HuH-7 (cell line): ENCODE measurements around the gene RAB27A.
"Not testable (repeated sequence)": the region's sequence is repeated elsewhere in the genome, so short reads cannot be mapped to it uniquely, and the experiment has no call there.

ENCODE experiments used
- DNase-seq: peaks from one replicate; pipeline ENCODE4 v3.0.0; 2011; ENCODE audit warnings: low spot score

RAB27A gene

DNA sequence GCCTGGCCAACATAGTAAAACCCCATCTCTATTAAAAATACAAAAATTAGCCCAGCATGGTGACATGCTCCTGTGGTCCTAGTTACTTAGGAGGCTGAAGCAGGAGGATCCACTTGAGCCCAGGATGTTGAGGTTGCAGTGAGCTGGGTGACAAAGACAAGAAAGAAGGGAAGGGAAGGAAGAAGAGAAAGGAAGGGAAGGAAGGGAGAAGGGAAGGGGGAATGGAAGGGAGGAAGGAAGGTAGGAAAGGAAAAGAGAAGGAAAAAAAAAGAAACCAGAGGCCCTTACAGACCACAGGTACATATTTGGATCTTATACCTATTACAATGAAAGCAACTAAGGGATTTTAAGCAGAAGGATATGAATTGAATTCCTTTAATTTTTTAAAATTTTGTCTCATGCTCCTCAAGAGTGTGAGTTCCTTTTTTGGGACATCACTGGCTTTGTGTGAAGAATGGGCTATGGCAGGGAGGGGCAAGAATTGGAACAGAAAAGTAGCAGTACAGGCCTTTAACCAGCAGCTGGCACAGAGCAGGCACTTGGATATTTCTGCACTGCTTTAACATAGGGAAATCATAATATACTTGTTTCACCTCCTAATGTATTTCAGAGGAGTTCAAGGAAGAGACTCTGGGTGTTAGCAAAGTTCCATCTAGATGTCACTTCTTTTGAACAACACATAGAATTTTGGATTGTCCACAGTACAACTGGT, 7.9 kb downstream of the RAB27A start:
- DNase-seq, result no peak

- not testable (repeated sequence) for DNase-seq
Measured at GRCh38 chr15:55280589-55280988, 9.0 kb downstream of the RAB27A start.

DNA sequence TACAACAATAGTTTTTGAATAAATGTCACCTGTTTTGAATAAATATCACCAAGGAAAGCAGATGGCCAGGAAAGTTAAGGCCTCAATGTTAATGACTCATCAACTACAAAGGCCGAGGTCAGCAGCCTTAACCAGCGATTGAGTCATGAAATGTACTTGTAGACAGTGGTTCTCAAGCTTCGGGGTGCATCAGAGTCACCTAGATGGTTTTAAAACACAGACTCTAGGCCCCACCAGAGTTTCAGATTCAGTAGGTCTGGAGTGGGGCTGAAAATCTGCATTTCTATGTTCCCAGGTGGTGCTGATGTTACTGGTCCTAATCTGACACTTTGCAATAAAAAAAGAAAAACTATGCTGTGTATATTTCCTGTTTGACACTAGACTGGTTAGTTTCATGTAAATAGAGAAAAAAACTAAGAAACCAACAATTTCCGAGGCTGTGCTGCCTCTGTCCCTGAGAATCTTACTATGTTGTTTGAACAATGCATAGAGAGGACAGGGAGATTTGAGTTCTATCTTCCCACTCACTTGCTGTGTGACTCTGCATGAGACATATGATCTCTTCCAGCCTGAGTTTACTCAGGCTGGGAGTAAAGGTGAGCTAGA, 9.8 kb downstream of the RAB27A start:
- DNase-seq, result no peak

DNA sequence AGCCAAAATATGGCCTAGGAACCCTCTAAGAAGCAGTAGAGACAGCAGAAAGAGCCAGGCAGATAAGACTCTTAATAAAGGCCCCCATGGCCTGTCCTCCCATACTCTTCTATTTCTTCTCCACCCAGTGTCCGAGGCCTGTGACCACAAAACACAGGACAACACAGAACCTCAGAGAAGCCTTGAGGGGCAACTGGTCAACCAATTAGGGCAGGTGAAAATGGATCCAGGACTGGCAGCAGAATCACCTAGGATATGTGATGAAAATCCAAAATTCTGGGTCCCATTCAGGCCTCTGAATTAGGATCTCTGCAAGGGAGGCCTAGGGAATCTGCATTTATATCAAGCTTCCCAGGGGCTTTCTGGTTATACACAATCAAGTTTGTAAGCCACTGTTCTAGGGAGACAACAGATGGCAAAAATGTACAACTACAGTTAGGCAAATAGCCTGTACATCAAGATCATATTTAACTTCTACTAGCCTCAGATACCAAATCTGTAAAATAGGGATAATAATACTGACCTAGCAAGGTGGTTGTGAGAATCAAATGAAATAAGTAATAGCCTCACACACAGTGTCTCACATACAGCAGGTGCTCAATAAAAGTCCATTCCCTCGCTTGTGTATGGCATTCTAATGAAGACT, 10.4 kb downstream of the RAB27A start:
- DNase-seq, result no peak

- DNase-seq, result no peak
Measured at GRCh38 chr15:55277715-55278114, 11.9 kb downstream of the RAB27A start.

DNA sequence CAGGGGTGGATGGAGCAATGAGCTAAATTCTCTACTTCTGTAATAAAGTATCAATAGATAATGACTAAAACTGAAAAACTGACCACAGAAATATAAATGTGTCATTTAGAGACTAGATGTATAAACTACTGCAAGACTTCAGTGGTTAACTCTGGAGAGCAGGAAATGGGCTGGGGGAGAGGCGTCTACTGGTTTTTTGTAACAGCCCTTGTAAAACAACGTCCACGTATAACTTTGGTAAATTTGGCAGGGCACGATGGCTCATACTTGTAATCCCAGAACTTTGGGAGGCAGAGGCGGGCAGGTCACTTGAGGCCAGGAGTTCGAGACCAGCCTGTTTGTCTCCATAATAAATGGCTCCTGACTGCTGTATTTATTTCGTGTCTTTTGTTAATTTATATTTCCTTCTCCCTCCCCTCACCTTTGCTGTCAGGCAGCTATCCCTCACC, 12.5 kb downstream of the RAB27A start:
- no peak for DNase-seq

DNA sequence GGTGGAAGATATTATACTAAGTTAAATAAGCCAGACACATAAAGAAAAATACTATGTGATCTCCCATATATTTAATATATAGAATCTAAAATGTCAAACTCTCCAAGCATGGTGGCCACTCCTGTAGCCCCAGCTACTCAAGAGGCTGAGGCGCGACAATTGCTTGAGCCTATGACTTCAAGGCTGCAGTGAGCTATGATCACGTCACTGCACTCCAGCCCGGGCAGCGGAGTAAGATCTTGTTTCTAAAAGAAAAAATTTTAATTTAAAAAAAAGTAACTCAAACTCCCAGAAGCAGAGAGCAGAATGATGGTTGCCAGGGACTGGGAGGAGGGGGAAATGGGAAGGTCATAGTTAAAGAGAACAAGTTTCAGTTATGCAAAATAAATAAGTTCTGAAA, 13.3 kb downstream of the RAB27A start:
- DNase-seq, result no peak

DNA sequence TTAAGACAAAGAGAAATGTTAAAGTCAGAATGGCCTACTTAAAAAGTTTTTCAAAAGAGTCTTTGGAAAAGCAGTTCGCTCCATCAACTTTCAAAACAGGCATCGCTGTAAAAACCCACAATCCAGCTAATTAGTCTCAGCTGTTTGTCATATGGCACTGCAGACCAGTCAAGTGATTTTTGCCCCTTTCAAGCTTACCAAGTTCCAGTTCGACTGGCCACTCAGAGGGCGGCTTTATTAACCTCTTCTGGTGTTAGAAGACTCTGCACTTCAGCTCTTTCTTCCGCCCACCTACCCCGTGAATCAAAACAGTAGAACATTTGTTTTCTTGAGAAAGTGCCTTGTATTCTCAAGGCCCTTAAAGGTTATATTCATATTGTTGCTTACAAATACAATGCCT, 19.3 kb downstream of the RAB27A start:
- DNase-seq, result no peak

DNA sequence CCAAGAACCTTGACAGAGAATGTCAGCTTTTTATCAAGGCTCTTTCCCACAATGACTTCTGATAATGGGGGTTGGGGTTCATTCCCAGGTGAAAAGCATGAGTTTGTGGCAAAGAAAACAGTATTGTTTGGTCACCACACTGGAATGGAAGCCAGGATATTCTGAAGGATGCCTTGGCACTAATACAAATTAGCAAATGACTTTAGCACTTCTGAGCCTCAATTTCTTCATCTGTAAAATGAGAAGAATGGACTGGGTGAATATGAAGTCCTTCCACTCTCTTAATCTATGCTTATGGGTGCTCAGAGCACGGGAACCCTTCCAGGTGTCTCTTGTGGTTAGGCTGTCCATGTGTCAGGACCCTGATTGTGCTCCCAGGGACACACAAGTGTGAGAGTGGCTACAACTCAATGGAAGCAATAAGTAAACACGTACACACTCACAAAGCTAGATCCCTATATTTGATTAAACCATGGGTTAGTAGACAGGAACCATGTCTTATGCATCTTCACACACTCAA, 21.4 kb downstream of the RAB27A start:
- no peak for DNase-seq

GRCh38 chr15:55267401-55268175, 22.0 kb downstream of the RAB27A start:
- no peak for DNase-seq

DNA sequence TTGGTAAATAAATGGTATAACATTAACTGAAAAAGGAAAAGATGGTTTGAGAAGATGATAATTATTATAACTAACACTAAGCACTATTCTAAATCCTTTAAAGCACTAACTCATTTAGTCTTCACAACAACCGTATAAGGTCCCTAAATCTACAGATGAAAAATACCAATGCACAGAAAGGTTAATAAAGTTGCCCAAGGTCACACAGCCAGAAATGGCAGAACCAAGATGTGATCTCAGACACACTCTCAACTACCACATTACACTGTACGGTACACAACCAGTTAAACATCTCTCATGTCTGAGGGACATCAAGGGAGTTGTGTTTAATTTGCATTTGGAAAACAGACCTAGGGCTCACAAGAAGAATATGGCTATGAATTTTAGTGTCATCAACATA, 23.1 kb downstream of the RAB27A start:
- DNase-seq, result no peak

DNA sequence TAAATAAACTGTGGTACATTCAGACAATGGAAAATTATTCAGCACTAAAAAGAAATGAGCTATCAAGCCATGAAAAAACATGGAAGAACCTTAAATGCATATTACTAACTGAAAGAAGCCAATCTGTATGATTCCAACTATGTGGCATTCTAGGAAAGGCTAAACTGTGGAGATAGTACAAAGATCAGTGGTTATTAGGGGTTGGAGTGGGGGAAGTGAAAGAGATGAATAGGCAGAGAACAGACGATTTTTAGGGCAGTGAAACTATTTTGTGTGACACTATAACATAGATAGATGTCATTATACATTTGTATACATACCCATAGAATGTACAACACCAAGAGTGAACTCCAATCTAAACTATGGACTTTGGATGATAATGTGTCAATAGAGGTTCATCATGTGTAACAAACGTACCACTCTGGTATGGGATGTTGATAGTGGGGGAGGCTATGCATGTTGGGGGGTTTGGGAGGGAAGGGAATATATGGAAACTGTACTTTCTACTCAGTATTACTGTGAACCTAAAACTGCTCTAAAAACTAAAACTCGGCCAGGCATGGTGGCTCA, 29.0 kb downstream of the RAB27A start:
- DNase-seq, result no peak

DNA sequence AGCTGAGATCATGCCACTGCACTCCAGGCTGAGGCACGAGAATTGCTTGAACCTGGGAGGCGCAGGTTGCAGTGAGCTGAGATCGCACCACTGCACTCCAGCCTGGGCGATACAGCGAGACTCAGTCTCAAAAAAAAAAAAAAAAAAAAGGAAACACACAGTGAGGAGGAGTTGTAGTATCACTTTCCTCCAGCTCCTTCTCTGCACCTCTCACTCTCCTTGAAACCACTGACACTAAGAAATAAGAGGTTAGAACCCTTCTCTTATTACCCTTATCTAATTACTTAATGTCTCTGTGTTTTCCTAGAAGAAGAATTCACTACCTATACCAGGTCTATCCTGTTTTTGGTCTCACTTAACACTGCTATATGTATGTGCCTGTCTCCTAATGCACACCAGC, 31.7 kb downstream of the RAB27A start:
- no peak for DNase-seq

DNA sequence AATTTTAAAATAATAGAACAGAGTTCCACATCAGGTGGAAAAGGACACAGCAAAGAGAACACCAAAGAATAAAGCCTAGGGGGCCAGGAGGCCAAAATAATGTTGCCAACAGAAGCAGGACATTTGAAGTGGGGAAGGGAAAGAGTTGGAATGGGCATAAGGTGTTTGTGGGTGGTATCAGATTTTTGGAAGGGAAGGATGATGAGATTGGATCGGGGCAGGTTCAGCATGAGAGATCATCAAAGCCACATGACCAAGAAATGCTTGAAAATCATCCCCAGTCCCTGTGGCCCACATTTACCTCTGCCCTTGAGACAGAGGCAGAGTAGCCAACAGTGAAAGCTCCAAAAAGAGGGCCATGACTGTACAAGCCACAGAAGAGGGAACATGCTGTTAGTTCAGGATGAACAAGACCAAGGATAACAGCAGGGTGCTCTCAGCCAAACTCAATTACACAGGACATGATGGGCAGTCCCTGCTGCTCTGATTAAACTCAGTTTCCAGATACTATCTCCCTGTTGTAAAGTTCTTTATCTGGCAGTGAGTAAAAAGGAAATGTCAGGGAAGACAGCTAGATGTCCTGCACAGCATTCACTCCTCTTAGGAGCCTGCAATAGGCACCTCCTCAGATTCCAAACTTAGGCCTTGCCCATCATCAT, 32.5 kb downstream of the RAB27A start:
- no peak for DNase-seq

- DNase-seq, result no peak
Measured at GRCh38 chr15:55256281-55257011, 33.2 kb downstream of the RAB27A start.

GRCh38 chr15:55255714-55256113, 33.9 kb downstream of the RAB27A start:
- DNase-seq, result no peak

- no peak for DNase-seq
Measured at GRCh38 chr15:55254916-55255679, 34.5 kb downstream of the RAB27A start.

DNA sequence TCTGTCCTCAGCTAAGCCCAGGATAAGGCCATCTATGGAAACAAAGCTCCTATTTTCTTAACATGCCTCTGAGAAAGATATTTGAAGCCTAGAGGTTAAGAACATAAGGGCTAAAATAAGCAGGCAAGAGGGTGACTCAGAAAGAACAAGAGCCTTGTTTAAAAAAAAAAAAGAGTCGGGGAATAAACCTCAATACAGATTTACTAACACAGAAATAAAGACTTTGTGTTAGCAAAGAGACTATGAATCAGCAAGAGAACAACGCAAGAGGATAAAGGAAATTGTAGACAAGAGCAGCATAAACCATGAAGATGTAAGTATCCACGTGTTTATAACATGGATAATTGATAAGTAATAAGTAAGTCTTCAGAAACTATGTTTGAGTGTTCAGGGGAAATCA, 36.0 kb downstream of the RAB27A start:
- no peak for DNase-seq

DNA sequence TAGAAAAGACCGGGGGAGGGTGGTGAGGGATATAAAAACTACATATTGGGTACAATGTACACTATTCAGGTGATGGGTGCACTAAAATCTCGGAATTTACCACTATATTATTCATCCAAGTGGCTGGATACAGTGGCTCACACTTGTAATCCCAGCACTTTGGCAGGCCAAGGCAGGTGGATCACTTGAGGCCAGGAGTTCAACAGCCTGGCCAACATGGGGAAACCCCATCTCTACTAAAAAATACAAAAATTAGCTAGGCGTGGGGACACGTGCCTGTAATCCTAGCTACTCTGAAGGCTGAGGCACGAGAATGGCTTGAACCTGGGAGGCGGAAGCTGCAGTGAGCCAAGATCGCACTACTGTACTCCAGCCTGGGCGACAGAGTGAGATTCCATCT, 37.4 kb downstream of the RAB27A start:
- not testable (repeated sequence) for DNase-seq

DNA sequence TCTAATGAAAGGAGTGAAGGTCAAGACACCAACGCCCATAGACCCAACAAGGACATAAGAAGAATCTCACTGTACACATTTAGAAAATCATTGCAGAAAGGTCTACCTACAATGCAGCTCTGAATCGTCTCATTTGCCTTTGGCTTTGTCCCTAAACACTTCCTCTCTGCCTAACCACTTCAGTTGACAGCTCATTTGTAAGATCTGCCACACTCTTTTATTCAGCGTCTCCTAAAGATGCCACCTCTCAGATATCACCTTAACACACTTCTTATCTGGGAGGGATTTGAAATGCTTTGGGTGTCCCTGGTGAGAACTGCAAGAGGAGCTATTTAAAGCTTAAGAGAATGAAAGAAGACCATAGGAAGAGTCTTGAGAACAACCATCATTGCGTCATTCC, 38.7 kb downstream of the RAB27A start:
- DNase-seq, result no peak
